Skeletal muscle satellite cell (primary cell): ENCODE data around the gene TMEM161A.

Source experiments
- H3K27me3 ChIP-seq: 2 replicates; pipeline ENCODE4 v1.7.0; 2013; ENCODE audit warnings: low read length; ENCODE audit not compliant: control insufficient read depth, insufficient read depth
- H3K36me3 ChIP-seq: 2 replicates; pipeline ENCODE4 v1.7.0; 2013; ENCODE audit warnings: mild to moderate bottlenecking, control low read depth, low read length; ENCODE audit not compliant: insufficient read depth
- H3K4me1 ChIP-seq: 2 replicates; pipeline ENCODE4 v1.7.0; 2013; ENCODE audit warnings: low read length; ENCODE audit not compliant: control insufficient read depth, insufficient read depth
- H3K4me2 ChIP-seq: 2 replicates; pipeline ENCODE4 v1.7.0; 2013; ENCODE audit warnings: mild to moderate bottlenecking, low read length
- H3K4me3 ChIP-seq: 2 replicates; pipeline ENCODE4 v1.7.0; 2013; ENCODE audit warnings: low read length
- H3K9ac ChIP-seq: 2 replicates; pipeline ENCODE4 v1.7.0; 2013; ENCODE audit warnings: mild to moderate bottlenecking, low read depth, low read length, moderate library complexity
- H3K9me3 ChIP-seq: replicated peaks from 2 replicates; pipeline ENCODE4 v1.7.0; 2013; ENCODE audit warnings: mild to moderate bottlenecking, control low read depth, low read length

The TMEM161A gene

GRCh38 chr19:19083413-19084178 lies 54.7 kb downstream of the TMEM161A start:
- H3K9ac ChIP-seq: no peak overlapping the region
- no peaks in the 10 kb centered on the region for H3K9me3 ChIP-seq
- H3K36me3 ChIP-seq: no peaks in the 10 kb centered on the region
- H3K27me3 ChIP-seq: no peaks in the 10 kb centered on the region
- H3K4me2 ChIP-seq: no peak overlapping the region
- H3K4me1 ChIP-seq: peaks cover 5% of the 10 kb centered on the region
- no peak overlapping the region for H3K4me3 ChIP-seq

- Histone ChIP-seq H3K4me3 (no peak overlapping the region), H3K36me3 (no peaks in the 10 kb centered on the region), H3K27me3 (no peaks in the 10 kb centered on the region), H3K4me2 (no peak overlapping the region), H3K4me1 (peaks cover 5% of the 10 kb centered on the region), H3K9ac (no peak overlapping the region), H3K9me3 (no peaks in the 10 kb centered on the region)
Measured at GRCh38 chr19:19081642-19082151, 56.6 kb downstream of the TMEM161A start.

GRCh38 chr19:19079571-19079970 lies 58.7 kb downstream of the TMEM161A start:
- Histone ChIP-seq H3K27me3 (no peaks in the 10 kb centered on the region), H3K4me1 (peaks cover 5% of the 10 kb centered on the region), H3K9ac (no peak overlapping the region), H3K9me3 (no peaks in the 10 kb centered on the region), H3K4me2 (no peak overlapping the region), H3K36me3 (no peaks in the 10 kb centered on the region), H3K4me3 (no peak overlapping the region)

- no peaks in the 10 kb centered on the region for H3K27me3 ChIP-seq
- H3K4me1 ChIP-seq: peaks cover 5% of the 10 kb centered on the region
- H3K4me3 ChIP-seq: no peak overlapping the region
- H3K9ac ChIP-seq: no peak overlapping the region
- H3K36me3 ChIP-seq: no peaks in the 10 kb centered on the region
- H3K9me3 ChIP-seq: no peaks in the 10 kb centered on the region
- no peak overlapping the region for H3K4me2 ChIP-seq
Measured at GRCh38 chr19:19078801-19079200, 59.5 kb downstream of the TMEM161A start.

- no peaks in the 10 kb centered on the region for H3K36me3 ChIP-seq
- no peaks in the 10 kb centered on the region for H3K9me3 ChIP-seq
- peaks cover 2% of the 10 kb centered on the region for H3K4me1 ChIP-seq
- no peak overlapping the region for H3K4me3 ChIP-seq
- H3K4me2 ChIP-seq: no peak overlapping the region
- no peak overlapping the region for H3K9ac ChIP-seq
- H3K27me3 ChIP-seq: no peaks in the 10 kb centered on the region
Measured at GRCh38 chr19:19077103-19077502, 61.2 kb downstream of the TMEM161A start.

- H3K36me3 ChIP-seq: no peaks in the 10 kb centered on the region
- no peaks in the 10 kb centered on the region for H3K27me3 ChIP-seq
- no peak overlapping the region for H3K4me3 ChIP-seq
- no peaks in the 10 kb centered on the region for H3K9me3 ChIP-seq
- no peak overlapping the region for H3K4me2 ChIP-seq
- H3K4me1 ChIP-seq: no peaks in the 10 kb centered on the region
- H3K9ac ChIP-seq: no peak overlapping the region
Measured at GRCh38 chr19:19076476-19076875, 61.8 kb downstream of the TMEM161A start.

GRCh38 chr19:19075126-19075525 lies 63.2 kb downstream of the TMEM161A start:
- no peaks in the 10 kb centered on the region for H3K27me3 ChIP-seq
- H3K4me1 ChIP-seq: no peaks in the 10 kb centered on the region
- H3K4me3 ChIP-seq: no peak overlapping the region
- no peaks in the 10 kb centered on the region for H3K9me3 ChIP-seq
- H3K9ac ChIP-seq: no peak overlapping the region
- no peaks in the 10 kb centered on the region for H3K36me3 ChIP-seq
- H3K4me2 ChIP-seq: no peak overlapping the region

GRCh38 chr19:19074196-19074882 lies 63.9 kb downstream of the TMEM161A start:
- no peaks in the 10 kb centered on the region for H3K36me3 ChIP-seq
- H3K9ac ChIP-seq: no peak overlapping the region
- no peak overlapping the region for H3K4me3 ChIP-seq
- no peak overlapping the region for H3K4me2 ChIP-seq
- H3K4me1 ChIP-seq: no peaks in the 10 kb centered on the region
- no peaks in the 10 kb centered on the region for H3K9me3 ChIP-seq
- no peaks in the 10 kb centered on the region for H3K27me3 ChIP-seq

GRCh38 chr19:19071897-19072296 lies 66.4 kb downstream of the TMEM161A start:
- H3K4me3 ChIP-seq: no peak overlapping the region
- H3K4me2 ChIP-seq: no peak overlapping the region
- H3K9me3 ChIP-seq: no peaks in the 10 kb centered on the region
- no peaks in the 10 kb centered on the region for H3K4me1 ChIP-seq
- H3K36me3 ChIP-seq: no peaks in the 10 kb centered on the region
- no peak overlapping the region for H3K9ac ChIP-seq
- no peaks in the 10 kb centered on the region for H3K27me3 ChIP-seq
